Fibroblast of mammary gland (primary cell): Measurements from ENCODE around the gene DLG2.

Experiments used
- DNase-seq: peaks from one replicate; pipeline ENCODE4 v3.0.0-alpha.2; 2010; ENCODE audit warnings: low read depth
- H3K4me3 ChIP-seq: 2 replicates; pipeline ENCODE4 v1.5.1; 2011; ENCODE audit warnings: low read depth, mild to moderate bottlenecking, low read length, moderate library complexity; ENCODE audit not compliant: control insufficient read depth
- TF ChIP-seq, protein P1 (sequence below): conservative IDR thresholded peaks from 2 replicates; pipeline ENCODE4 v1.5.1; 2011; ENCODE audit warnings: low read depth, low read length, inconsistent platforms; ENCODE audit not compliant: control insufficient read depth, insufficient read depth

Gene DLG2

DNA sequence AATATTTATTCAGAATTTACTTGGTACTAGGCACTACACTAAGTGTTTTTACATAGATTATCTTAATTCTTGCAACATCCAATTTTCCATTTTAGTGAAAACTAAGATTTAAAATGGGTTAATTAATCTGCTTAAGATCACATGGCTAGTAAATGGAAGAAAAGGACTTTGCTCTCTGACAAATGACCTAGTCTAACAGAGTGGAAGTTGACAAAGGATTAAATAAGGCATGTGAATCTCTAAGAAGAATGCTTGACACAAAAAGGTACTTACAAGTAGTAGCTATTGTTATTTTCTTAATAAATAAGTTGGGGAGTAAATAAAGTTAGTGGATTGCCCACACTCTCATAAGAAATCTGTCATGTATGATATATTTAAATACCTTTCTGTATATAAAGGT is 584.8 kb downstream of the DLG2 start:
- H3K4me3 ChIP-seq = no peak overlapping the region
- no peak for DNase-seq
- TF ChIP-seq, protein P1, sequence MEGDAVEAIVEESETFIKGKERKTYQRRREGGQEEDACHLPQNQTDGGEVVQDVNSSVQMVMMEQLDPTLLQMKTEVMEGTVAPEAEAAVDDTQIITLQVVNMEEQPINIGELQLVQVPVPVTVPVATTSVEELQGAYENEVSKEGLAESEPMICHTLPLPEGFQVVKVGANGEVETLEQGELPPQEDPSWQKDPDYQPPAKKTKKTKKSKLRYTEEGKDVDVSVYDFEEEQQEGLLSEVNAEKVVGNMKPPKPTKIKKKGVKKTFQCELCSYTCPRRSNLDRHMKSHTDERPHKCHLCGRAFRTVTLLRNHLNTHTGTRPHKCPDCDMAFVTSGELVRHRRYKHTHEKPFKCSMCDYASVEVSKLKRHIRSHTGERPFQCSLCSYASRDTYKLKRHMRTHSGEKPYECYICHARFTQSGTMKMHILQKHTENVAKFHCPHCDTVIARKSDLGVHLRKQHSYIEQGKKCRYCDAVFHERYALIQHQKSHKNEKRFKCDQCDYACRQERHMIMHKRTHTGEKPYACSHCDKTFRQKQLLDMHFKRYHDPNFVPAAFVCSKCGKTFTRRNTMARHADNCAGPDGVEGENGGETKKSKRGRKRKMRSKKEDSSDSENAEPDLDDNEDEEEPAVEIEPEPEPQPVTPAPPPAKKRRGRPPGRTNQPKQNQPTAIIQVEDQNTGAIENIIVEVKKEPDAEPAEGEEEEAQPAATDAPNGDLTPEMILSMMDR = no peak

DNA sequence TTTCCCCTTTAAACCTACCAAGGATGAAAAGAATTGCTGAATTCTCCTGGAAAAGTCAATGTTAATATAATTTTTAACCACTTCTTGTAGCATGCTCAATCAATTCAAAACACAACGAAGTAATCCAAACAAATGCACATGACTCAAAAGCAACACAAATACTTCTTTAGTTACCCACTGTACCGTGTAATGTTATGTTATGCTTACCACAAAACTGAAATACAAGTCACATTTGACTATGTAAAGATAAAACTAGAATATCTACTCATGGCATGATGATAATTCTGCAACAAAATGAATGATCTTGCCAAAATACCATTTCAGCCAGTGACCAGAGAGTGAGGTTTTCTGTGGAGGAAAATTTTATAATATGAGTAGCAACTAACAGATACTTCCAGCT is 587.0 kb downstream of the DLG2 start:
- H3K4me3 ChIP-seq = no peak overlapping the region
- no peak for DNase-seq
- TF ChIP-seq, protein P1 = no peak

DNA sequence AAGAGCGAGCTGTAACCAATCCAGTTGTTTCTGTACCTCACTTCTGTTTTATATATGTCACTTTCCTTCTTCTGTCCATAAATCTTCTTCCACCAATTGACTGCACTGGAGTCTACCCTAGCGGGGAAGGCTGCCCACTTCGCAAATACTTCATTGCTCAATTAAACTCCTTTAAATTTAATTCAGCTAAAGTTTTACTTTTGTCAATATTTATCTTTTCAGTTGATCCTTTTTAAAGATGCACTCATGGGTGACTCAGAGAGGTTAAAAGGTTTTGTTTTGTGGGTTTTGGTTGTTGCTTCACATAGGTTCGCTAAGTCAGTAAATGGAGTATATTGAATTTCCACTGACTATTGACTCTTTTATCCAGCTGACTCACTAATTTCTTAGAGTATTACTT is 597.2 kb downstream of the DLG2 start:
- TF ChIP-seq, protein P1 = no peak
- peak; percentile 74 for DNase-seq
- no peak overlapping the region for H3K4me3 ChIP-seq

DNA sequence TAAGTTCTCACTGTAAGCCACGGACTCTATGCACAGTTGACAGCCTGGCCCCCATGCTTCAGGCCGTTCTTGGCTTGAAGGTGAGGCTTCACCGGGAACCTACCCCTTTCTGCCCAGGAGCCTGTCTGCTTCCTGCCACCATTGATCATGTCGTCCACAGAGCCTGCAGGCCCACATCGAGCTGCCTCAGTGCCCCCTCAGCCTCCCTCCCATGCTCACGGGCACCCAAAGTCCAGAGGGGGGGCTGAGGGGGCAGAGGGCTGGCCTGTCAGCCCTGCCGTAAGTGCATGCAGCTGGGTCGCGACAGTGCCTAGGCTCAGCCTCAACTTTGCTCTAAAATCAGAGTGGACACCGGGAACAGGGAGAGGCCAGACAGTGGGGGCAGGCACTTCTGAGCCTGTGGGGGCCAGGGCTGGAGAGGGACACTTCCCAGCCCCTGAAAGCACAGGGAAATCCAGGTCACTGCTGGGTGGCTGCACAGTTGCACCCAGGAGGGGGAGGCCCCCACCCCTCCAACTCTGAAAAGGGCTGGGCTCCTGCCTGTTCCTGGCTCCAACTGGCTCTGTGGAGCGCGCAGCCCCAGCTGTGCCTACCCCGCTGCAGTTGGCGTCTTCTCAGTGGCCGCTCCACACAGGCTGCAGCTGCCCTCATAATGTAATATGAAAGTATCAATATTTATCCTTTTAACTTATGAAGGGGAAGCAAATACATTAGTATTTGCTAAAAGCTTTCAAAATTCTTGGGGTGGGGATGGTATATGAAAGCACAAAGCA is 598.6 kb downstream of the DLG2 start:
- TF ChIP-seq, protein P1 = no peak
- no peak for DNase-seq
- no peak overlapping the region for H3K4me3 ChIP-seq

DNA sequence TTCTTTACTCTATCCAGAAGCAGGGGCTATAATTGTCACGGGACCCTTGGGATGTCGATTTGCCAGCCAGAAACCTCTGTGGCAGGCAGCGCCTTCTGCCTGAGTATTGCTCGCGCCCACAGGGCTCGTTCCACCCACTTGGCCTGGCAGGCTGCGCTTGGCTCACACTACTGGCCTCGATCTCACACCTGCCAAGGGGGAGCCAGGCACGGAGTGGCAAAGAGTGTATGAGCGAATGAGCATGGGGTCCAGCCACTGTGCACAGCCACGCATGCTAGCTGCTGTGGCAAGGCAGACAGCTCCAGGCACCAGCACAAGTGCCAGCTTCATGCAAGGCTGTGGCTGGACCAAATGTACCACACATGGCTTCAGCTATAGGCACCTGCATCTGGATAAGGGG is 599.8 kb downstream of the DLG2 start:
- TF ChIP-seq, protein P1 = no peak
- DNase-seq = no peak
- H3K4me3 ChIP-seq = no peak overlapping the region

DNA sequence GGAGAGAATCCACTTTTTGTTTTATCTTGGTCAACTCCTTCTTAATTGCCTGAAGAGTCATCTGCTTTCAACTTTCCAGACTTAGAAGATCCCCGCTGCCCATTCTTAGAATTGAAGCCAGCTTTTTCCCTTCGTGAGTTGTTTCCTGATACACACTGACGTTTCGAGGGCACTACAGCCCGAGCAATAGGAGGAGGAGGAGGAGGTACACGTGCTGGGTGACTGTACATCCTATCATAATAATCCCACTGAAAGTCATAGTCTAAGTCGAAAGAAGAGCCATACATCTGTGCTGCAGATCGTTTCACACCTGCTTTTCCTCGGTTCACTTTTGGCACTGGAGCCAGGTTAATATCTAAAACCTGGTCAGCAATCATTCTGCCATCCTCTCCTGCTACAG is 606.1 kb downstream of the DLG2 start:
- TF ChIP-seq, protein P1 = no peak
- H3K4me3 ChIP-seq = no peak overlapping the region
- DNase-seq = peak; percentile 42
